Brain pericyte (primary cell): ENCODE results near the gene SDHC.
A peak's percentile ranks its signal among the peaks of the same experiment; 100 is the strongest.
"Not testable (repeated sequence)": the region's sequence is repeated elsewhere in the genome, so short reads cannot be mapped to it uniquely, and the experiment has no call there.

ENCODE experiments used
- DNase-seq: peaks from one replicate; pipeline ENCODE4 v3.0.0-alpha.2; 2012; ENCODE audit warnings: low read depth, low spot score

SDHC gene

DNA sequence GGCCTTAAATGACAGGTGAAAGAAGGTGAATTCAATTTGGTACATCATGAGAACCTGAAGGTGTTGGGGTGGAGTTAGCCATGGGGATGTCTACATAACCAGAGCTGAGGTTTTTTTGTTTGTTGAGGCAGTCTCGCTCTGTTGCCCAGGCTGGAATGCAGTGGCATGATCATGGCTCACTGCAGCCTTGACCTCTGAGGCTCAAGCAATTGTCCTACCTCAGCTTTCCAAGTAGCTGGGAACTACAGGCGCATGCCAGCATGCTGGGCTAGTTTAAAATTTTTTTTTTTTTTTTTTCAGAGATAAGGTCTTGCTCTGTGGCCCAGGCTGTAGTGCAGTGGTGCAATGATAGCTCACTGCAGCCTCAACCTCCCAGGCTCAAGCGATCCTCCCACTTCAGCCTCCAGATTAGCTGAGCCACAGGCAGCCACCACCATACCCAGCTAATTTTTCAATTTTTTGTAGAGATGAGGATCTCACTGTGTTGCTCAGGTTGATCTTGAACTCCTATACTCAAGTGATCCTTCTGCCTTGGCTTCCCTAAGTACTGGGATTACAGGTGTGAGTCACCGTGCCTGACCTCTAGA is 2.5 kb upstream of the SDHC start:
- DNase-seq: no peak

DNA sequence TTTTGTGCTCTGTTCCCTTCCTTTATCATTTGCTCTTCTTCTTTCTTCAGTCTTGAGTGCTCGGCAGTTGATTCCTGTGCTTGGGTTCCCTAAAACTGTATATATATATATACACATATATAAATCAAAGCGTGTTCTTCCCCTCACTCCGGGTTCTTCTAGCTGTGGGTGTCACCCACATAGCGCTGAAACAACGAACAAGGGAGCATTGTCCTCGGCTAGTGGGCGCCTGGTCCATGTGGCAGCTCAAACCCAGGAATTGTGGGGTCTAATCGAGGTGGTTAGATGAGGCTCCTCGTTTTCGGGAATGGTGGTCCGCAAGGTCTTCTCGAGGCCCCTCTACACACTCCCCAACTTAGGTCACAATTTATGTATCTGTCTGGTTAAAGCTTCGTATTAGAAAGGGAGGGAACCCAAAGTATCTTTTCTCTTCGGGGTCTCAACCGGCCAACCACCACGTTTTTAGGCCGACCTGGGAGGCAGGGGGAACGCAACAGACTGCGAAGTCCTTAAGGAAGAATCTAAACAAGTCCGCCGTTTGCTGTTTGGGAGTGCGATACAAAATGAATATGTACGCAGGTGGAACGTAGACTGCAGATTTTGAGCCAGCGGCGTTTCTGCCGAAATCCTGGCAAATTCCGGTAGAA is 504 bp upstream of the SDHC start:
- DNase-seq: no peak

DNA sequence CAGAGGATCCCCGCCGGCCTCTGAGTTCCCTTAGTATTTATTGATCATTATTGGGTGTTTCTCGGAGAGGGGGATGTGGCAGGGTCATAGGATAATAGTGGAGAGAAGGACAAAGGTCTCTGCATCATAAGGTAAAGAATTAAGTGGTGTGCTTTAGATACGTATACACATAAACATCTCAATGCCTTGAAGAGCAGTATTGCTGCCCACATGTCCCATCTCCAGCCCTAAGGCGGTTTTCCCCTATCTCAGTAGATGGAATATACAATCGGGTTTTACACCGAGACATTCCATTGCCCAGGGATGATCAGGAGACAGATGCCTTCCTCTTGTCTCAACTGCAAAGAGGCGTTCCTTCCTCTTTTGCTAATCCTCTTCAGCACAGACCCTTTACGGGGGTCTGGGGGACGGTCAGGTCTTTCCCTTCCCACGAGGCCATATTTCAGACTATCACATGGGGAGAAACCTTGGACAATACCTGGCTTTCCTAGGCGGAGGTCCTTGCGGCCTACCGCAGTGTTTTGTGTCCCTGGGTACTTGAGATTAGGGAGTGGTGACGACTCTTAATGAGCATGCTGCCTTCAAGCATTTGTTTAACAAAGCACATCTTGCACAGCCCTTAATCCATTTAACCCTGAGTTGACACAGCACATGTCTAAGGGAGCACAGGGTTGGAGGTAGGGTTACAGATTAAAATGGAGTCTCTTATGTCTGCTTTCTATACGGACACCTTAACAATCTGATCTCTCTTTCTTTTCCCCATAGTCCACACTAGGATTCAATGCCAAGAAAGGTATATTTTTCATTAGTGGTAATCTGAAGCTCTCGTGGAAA is 1.9 kb downstream of the SDHC start:
- DNase-seq: not testable (repeated sequence)

DNA sequence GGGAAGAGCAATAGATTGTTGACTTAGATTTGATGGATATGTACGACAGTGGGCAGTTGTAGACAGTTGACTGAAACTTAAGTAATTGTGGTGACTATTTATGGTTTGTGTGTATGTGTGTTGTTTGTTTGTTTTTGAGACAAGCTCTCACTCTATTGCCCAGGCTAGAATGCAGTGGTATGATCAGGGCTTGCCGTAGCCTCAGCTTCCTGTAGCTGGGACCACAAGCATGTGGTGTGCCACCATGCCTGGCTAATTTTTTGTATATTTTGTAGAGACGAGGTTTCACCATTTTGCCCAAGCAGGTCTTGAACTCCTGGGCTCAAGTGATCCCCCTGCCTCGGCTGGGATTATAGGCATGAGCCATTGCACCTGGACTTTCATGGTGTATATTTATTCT is 9.8 kb downstream of the SDHC start:
- no peak for DNase-seq

DNA sequence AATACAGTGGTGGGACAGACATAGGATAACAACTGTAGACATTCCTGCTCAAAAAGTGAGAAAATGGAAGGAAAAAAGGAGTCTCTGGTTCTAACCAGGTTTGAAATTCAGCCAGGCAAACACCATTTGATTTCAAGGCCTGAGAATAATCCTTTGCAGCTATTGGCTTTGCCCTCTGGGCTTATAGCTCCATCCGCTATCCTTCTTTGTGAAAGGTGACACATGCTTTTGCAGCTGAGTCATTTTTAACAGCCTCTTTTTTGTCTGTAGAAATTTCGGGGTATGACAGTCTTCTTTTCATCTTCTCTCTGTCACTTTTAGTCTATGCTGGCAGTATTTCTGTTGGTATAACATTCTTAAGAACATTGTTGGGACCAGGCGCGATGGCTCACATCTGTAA is 16.2 kb downstream of the SDHC start:
- no peak for DNase-seq

DNA sequence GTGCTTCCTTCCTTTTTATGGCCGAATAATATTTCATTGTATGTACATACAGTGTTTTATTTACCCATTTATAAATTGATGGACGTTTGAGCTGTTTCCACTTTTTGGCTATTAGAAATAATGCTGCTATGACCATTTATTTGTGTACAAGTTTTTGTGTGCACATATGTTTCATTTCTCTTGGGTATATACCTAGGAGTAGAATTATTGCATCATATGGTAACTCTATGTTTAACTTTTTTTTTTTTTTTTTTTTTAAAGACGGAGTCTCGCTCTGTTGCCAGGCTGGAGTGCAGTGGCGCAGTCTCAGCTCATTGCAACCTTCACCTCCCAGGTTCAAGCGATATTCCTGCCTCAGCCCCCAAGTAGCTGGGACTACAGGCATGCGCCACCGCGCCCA is 19.0 kb downstream of the SDHC start:
- no peak for DNase-seq

DNA sequence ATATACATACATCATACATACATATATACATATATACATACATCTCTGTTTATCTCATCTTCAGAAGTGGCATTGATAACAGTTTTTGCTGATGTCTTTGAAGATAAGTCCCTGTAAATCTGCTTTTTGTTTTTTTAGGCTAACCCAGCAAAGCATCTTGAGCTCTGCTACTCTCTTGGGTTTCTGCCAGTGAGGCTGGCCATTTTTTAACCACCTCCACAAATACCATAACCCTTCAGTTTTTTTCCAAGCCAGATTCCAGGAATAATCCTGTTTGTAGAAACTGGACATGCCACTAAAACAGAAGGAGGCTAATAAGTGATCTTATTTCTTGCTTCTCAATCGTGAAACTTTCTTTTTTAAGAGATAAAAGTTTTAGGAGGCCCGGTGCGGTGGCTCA is 21.6 kb downstream of the SDHC start:
- no peak for DNase-seq

DNA sequence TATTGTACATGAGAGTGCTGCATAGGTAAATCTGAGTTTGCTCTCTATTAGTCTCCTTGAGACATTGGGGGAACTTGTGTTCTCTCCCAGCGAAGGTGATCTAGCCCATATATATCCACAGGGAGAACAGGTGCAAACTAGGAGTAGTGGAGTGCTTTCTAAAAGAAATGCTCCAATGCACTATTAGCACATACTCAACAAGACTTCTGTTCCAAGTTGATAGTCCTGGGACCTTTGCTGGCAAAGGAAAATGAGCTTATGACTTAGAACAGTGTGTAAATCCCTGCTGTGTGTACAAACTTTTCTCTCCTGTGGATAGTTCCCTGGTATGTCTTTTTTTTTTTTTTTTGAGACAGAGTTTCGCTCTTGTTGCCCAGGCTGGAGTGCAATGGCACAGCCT is 28.0 kb downstream of the SDHC start:
- DNase-seq: no peak

DNA sequence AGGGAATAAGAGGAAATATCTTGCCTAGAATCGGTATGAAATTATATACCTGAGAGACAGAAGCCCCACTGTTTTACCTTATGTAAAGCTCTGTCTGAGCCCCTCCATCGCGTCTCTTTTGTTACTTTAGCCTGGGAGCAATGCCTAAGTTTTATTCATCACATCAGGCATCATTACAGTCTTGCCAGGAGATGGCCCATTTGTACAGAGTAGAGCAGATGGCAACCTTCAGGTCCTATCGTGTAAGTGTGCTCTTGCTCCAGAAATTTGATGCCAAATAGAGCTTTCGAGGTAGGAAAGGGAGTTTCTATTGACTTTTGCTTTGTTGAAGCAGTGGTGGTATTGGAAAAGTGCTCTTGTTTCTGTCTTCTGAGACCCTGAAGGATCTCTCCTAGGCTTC is 28.6 kb downstream of the SDHC start:
- DNase-seq: no peak

DNA sequence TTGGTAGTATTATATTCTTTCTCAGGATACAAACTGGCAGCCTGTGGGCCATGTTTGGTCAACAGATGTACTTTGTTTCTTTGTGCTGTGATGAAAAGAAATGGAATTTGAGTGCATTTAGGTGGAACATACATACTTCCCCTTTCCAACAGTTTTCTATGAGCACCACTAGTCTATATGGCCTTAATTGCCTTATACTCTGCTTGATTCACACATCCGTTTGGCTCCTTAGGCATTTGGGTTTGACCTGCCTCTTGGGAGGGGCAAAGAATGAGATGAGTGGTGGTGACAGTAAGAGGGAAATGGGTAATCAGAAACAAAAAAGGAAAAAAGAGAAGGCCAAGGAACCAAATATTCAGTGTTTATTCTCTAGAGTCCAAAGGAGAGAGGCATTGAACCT is 36.5 kb downstream of the SDHC start:
- DNase-seq: no peak

DNA sequence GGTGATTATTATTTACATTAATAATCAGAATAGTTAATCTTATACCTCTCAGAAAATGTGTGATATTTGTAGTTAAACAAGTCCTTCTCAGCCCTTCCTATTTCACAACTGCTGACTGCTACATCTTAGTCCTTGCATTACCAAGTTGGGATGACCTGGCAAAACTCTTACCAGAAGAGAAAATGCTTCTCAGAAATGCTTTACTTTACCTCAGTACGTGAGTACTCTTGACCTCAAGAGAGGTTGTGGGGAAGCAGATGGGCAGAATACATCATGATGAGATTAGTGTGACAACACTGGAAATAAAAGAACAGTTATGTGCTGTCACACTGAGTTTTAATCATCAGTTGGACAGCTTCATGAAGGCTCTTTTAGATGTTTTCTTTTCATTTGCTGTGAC is 37.3 kb downstream of the SDHC start:
- no peak for DNase-seq

DNA sequence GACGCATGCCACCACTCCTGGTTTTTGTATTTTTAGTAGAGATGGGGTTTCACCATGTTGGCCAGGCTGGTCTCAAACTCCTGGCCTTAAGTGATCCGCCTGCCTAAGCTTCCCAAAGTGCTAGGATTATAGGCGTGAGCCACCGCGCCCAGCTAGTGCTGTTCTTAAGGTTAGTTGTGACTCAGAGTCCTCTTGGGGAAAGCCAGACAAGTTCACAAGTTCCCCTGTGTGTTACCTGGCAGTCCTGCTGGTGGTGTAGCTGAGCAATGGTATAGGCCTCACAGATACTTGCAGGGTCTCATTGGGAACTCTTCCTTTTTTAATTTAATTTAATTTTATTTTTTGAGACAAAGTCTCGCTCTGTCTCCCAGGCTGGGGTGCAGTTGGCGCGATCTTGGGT is 42.9 kb downstream of the SDHC start:
- DNase-seq: no peak

DNA sequence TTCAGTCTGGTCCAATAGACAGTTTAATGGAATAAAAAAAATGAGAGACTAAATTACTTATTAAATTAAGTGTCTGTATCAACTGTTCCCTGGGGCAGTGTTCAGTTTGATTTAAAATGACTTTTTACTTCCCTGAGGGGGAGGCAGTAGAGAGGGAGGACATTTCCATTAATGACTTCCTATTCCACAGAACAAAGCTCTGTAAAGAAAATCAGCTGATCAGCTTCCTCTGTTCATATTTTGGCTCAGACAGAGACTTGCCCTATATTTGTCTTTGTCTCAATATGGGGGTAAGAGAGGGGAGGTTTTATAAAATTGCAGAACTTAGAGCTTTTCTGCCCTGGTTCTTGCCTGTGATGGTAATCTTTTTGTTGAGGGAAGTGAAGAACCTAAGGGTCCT is 45.1 kb downstream of the SDHC start:
- DNase-seq: no peak

DNA sequence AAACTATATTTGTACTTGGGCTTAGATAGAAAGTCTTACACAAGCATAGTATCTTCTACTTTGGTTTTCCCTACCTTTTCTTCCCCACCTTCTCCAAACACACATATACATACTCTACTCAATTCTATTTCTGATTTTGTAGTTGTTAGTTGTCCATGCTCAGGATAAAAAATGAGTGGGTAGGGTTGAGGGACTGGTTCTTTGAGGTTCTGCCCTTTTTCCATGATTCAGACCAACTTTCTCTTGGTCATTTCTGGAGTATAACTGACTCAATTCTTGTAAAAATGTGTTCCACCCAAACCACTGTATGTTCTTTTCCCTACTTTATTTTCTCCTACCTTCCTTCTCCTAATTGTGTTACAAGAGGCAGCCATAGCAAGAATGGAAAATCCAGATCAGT is 50.2 kb downstream of the SDHC start:
- DNase-seq: no peak

DNA sequence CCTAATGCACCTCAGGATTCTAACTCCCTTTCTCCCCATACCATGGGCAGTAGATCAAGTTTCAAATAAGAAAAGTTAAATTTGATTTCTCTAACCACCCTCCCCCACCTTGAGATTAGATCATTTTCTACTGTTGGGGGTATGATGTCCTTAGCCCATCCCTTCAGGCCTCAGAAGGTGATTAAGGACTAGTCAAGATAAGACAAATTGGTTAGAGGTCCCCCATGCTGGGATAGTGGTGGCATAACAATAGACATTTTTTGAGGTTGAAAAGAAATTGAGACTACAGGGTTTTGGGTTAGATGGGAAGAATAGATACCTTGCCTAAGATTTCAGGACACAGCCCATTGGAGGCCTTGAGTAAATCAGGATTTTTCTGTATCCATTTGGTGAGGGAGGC is 51.0 kb downstream of the SDHC start:
- DNase-seq: no peak

DNA sequence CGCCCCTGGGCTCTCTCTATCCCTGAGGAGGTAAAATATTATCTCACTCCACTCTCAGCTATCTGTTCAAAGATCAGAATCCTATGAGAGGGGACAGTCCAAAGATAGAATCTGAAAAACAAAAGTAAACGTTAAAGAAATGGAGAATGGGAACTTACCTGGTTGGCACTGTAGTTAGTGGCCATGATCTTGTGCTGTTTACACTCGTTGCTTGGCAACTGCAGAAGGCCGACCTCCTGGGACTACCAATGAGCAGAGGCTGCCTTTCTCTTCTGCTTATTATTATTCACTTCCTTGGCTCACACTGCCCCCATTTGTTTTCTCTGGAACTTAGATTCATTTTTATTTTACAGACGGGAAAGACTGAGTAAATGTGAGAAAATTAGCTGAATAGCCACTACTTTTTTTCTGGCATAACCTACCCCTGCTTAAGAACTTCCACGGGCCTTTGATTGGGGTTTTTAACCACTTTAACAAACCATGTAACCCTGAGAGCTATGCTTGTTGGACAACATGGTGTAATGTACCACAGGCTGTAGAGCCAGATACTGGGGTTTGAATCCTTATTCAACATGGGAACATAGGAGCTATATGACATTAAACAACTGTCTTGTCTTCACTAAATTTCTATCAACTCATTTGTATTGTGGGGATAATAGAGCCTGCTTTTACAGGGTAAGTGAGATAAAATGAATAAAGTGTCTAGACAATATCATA is 53.7 kb downstream of the SDHC start, which contains the start of gene CFAP126:
CFAP126 (minus strand) TSS at position 193 of the 717 bp plus-strand sequence; CDS start at position 185, 8 bp downstream.
- peak; percentile 29 for DNase-seq

DNA sequence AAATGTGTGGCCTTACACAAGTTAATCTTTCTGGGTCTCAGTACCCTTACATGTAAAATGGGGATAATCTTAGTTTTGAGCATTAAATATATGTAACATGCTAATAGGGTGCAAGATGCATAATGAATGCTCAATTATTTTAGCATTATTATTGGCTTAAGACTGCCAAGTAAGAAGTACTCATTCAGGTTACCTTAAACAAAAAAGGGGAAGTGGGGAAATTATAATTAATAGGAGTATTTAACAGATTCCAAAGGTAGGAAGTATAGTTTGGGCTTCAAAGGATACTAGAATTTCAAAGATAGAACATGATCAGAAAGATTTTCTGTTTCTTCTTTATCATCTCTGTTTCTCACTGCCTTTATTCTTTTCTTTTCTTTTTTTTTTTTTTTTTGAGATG is 59.3 kb downstream of the SDHC start:
- no peak for DNase-seq

DNA sequence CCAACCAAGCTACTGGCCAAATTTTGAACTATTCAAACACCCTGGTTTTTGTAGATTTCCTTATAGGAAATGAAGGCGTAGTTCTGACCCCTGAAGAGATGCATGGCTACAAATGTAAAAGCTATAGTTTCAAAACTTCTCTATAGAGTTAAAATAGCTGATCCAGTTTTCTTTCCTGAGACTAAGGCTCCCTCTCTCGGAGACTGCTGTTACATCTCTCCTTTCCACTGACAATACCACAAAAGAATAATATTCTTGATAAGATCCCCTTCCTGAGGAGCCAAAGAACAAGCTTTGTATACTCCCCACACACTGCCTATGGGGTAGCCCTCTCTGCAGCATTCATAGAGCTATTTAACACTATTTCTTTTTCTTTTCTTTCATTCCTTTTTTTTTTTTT is 60.2 kb downstream of the SDHC start:
- no peak for DNase-seq

DNA sequence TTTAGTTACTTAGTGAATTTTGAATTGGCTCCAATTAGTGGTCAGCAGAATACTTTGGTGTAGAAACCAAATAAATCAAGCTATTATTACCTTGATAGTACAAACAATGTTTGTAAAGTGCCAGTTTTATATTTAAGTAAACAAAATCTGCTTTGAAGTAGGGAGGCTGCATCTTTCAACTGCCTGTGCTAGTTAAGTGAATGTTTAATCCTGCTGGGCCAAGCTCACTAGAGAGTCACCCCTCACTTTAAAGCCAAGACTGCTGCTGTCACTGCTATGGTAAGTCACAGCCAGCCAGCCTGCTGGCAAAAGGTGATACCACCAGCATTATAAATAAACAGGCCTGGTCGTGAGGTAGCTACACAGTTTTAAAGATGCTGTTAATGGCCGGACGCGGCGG is 63.8 kb downstream of the SDHC start:
- no peak for DNase-seq

DNA sequence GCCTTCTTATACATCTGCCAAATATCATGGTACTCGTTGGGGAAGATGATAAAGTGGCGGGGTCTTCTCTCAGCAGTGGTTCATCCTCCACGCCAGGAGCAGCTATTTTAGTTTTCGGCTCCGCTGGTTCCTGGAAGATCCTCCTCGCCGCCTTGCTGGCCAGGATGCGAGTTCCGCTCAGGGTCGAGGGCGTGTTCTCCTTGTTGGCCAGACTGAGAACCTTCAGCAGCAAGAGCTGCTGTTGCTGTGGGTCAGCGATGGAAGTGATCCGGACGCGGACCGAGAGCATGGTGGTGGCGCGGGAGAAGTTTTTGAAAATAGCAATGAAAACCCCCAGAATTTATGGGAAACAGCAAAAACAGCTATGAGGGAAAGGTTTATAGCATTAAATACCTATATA is 64.9 kb downstream of the SDHC start:
- DNase-seq: no peak

DNA sequence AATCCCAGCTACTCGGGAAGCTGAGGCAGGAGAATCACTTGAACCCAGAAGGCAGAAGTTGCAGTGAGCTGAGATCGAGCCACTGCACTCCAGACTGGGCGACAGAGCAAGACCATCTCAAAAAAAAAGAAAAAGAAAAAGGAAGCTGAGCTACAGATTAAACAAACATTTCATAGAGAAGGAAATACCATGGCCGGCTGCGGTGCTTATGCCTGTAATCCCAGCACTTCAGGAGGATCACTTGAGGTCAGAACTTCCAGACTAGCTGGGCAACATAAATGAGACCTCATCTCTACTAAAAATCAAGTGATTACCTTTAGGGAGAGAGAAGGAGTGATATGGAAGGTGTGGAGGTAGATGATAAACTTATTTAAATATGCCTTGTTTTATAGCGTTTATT is 67.5 kb downstream of the SDHC start:
- DNase-seq: no peak
